A549 (cell line): Measurements from ENCODE around the gene CNTN5. TPM values are rescaled to one million over a fixed set of nuclear protein-coding genes. Genes with fewer than 3 reads are reported as not detected.

Experiments used
- ATAC-seq, 2 experiments: fragments of 200-7000 bp in 1 of 2; fragments of >200 bp in 1 of 2; cut with Nextera tagmentation in 1 of 2; cut with Tn5 transposase in 1 of 2; 3 replicates each; pipeline versions ENCODE4 v1.8.0 to v1.9.1; 2018 to 2020; ENCODE audit warnings: mild to moderate bottlenecking in 1 of 2, moderate library complexity in 1 of 2
- CTCF ChIA-PET: fragments of 300-600 bp; sonication (Branson Sonifier 250); formaldehyde crosslinking; extraction: SDS; loops from one replicate; lab custom pipeline; 2021; ENCODE audit warnings: antibody characterized with exemption, inconsistent platforms; lab: Yijun Ruan, JAX
- POLR2A ChIA-PET: fragments of 350-600 bp; formaldehyde crosslinking; extraction: SDS; loops from one replicate; lab custom pipeline; 2021; ENCODE audit warnings: antibody characterized with exemption, inconsistent platforms; lab: Yijun Ruan, JAX
- DNase-seq, 2 experiments: peaks; one replicate each; pipeline versions ENCODE4 v3.0.0 to v3.0.0-alpha.2; 2011 to 2016; ENCODE audit warnings: low read depth in 1 of 2, low spot score in 1 of 2
- FAIRE-seq: peaks from 2 replicates; lab custom pipeline; 2011; peaks lifted over from hg19 to GRCh38; lab: Jason Lieb, UNC
- H3K27ac ChIP-seq, 2 experiments: fragments of >200 bp; sonication (Bioruptor Twin); formaldehyde crosslinking; 3 replicates each; pipeline ENCODE4 v1.5.1; 2016 to 2017
- H3K4me1 ChIP-seq: fragments of >200 bp; sonication (Bioruptor Twin); formaldehyde crosslinking; 3 replicates; pipeline ENCODE4 v1.6.1; 2016
- H3K4me2 ChIP-seq: fragments of >200 bp; sonication (Bioruptor Twin); formaldehyde crosslinking; 3 replicates; pipeline ENCODE4 v1.6.1; 2016
- H3K4me3 ChIP-seq: fragments of >200 bp; sonication (Bioruptor Twin); formaldehyde crosslinking; 3 replicates; pipeline ENCODE4 v1.5.1; 2016
- H3K9me3 ChIP-seq: fragments of >200 bp; sonication (Bioruptor Twin); formaldehyde crosslinking; 3 replicates; pipeline ENCODE4 v1.6.1; 2016
- CBX8 ChIP-seq: fragments of 200-600 bp; sonication (generic); IDR thresholded peaks from 2 replicates; pipeline ENCODE4 v1.6.1; 2016
- ESRRA ChIP-seq: fragments of 150-350 bp; IDR thresholded peaks from 2 replicates; pipeline ENCODE4 v1.6.1; 2014; ENCODE audit warnings: mild to moderate bottlenecking, low read length, borderline replicate concordance
- FOSB ChIP-seq: fragments of 250-450 bp; sonication (Bioruptor Pico); IDR thresholded peaks from 2 replicates; pipeline ENCODE4 v1.5.0; 2020; ENCODE audit warnings: mild to moderate bottlenecking, moderate library complexity
- FOXS1 ChIP-seq: fragments of 250-450 bp; sonication (Bioruptor Pico); IDR thresholded peaks from 2 replicates; pipeline ENCODE4 v1.5.0; 2020; ENCODE audit warnings: mild to moderate bottlenecking, moderate library complexity
- HOXA7 ChIP-seq: fragments of 250-450 bp; sonication (Bioruptor Pico); IDR thresholded peaks from 2 replicates; pipeline ENCODE4 v1.5.0; 2020; ENCODE audit warnings: mild to moderate bottlenecking, moderate library complexity
- HOXB13 ChIP-seq: fragments of 250-450 bp; sonication (Bioruptor Pico); IDR thresholded peaks from 2 replicates; pipeline ENCODE4 v1.5.0; 2020; ENCODE audit warnings: low read depth, mild to moderate bottlenecking, moderate library complexity
- JUNB ChIP-seq: fragments of >200 bp; sonication (Bioruptor Twin); formaldehyde crosslinking; IDR thresholded peaks from 2 replicates; pipeline ENCODE4 v1.6.1; 2016
- KDM5A ChIP-seq: fragments of 200-600 bp; sonication (generic); IDR thresholded peaks from 2 replicates; pipeline ENCODE4 v1.6.1; 2016; ENCODE audit warnings: antibody characterized with exemption, mild to moderate bottlenecking
- MAFK ChIP-seq: fragments of 450-650 bp; IDR thresholded peaks from 2 replicates; pipeline ENCODE4 v1.6.1; 2014; ENCODE audit not compliant: partially characterized antibody
- MAZ ChIP-seq: fragments of 150-350 bp; IDR thresholded peaks from 2 replicates; pipeline ENCODE4 v1.6.1; 2014; ENCODE audit warnings: antibody characterized with exemption, low read depth, low read length, borderline replicate concordance
- NFE2L2 ChIP-seq: fragments of 150-350 bp; conservative IDR thresholded peaks from 2 replicates; pipeline ENCODE4 v1.6.1; 2014; ENCODE audit warnings: low read length
- NPAS2 ChIP-seq: fragments of 250-450 bp; sonication (Bioruptor Pico); IDR thresholded peaks from 2 replicates; pipeline ENCODE4 v1.8.0; 2022; ENCODE audit warnings: mild to moderate bottlenecking, moderate library complexity, borderline replicate concordance
- NR3C1 ChIP-seq: fragments of >200 bp; sonication (Bioruptor Twin); formaldehyde crosslinking; IDR thresholded peaks from 3 replicates; pipeline ENCODE4 v1.6.1; 2017
- PBX3 ChIP-seq: IDR thresholded peaks from 2 replicates; pipeline ENCODE4 v1.6.1; 2012
- REST ChIP-seq: fragments of 200-600 bp; sonication (generic); IDR thresholded peaks from 2 replicates; pipeline ENCODE4 v1.6.1; 2016; ENCODE audit warnings: antibody characterized with exemption, mild to moderate bottlenecking, moderate library complexity
- RFX5 ChIP-seq: fragments of 450-650 bp; IDR thresholded peaks from 2 replicates; pipeline ENCODE4 v1.7.1; 2014; ENCODE audit warnings: antibody characterized with exemption, mild to moderate bottlenecking, moderate library complexity
- RNF2 ChIP-seq: fragments of 200-600 bp; sonication (generic); IDR thresholded peaks from 2 replicates; pipeline ENCODE4 v1.6.1; 2016; ENCODE audit warnings: low read depth, mild to moderate bottlenecking, antibody characterized with exemption, moderate library complexity, borderline replicate concordance
- SMC3 ChIP-seq: fragments of >200 bp; sonication (Bioruptor Twin); formaldehyde crosslinking; IDR thresholded peaks from 3 replicates; pipeline ENCODE4 v1.6.1; 2018; ENCODE audit warnings: inconsistent platforms
- ZC3H11A ChIP-seq: fragments of 450-650 bp; IDR thresholded peaks from 2 replicates; pipeline ENCODE4 v1.6.1; 2014; ENCODE audit warnings: antibody characterized with exemption, mild to moderate bottlenecking
- ZFP36 ChIP-seq: fragments of 450-650 bp; IDR thresholded peaks from 2 replicates; pipeline ENCODE4 v1.6.1; 2014; ENCODE audit warnings: borderline replicate concordance; ENCODE audit not compliant: partially characterized antibody
- ZNF302 ChIP-seq: fragments of 250-450 bp; sonication (Bioruptor Pico); IDR thresholded peaks from 2 replicates; pipeline ENCODE4 v1.9.0; 2021; ENCODE audit warnings: inconsistent platforms, mild to moderate bottlenecking, moderate library complexity
- ZSCAN20 ChIP-seq: fragments of 250-450 bp; sonication (Bioruptor Pico); IDR thresholded peaks from 2 replicates; pipeline ENCODE4 v1.8.0; 2022; ENCODE audit warnings: mild to moderate bottlenecking, moderate library complexity
- WGBS: methylation state at CpG from one replicate; pipeline ENCODE4 v1.1.6; 2017; ENCODE audit errors: missing lambda C conversion rate; 5-methylcytosine and 5-hydroxymethylcytosine counted together
- polyA plus RNA-seq, 4 experiments: library from polyadenylated mRNA; depleted of rRNA in 3 of 4; stranded (reverse); fragments of >200 nt; fragmentation: RNase III in 1 of 4; extraction: RNeasy Plus Mini Kit Qiagen cat#74134 plus additional on column Dnase treatment in 1 of 4; gene quantifications; 2 replicates in 3 of 4; 3 replicates in 1 of 4; pipeline ENCODE4 v1.2.3, GENCODE V29; 2011 to 2017
- TF ChIP-seq, protein P1 (sequence below): fragments of >200 bp; sonication (Bioruptor Twin); formaldehyde crosslinking; IDR thresholded peaks from 3 replicates; pipeline ENCODE4 v1.6.1; 2016
- TF ChIP-seq, protein P2 (sequence below): IDR thresholded peaks from 2 replicates; pipeline ENCODE4 v1.6.1; 2012
- TF ChIP-seq, protein P3 (sequence below): fragments of >200 bp; sonication (Bioruptor Twin); formaldehyde crosslinking; IDR thresholded peaks from 3 replicates; pipeline ENCODE4 v1.5.1; 2016

The CNTN5 gene
- polyA plus RNA-seq, 2 of the 4 experiments (the other 2 are of a cell fraction): 0.08 TPM; not detected in 1

GRCh38 chr11:99988471-99988837 is 967.7 kb downstream of the CNTN5 start:
- no peaks in the 10 kb centered on the region for H3K9me3 ChIP-seq
- CTCF ChIA-PET: no interaction called here
- WGBS: 24% methylated on average over 2 of the region's 2 CpGs
- no peaks in the 10 kb centered on the region for H3K4me1 ChIP-seq
- no peak for DNase-seq
- no peak overlapping the region for H3K4me3 ChIP-seq
- TF ChIP-seq CBX8: no peak
- TF ChIP-seq SMC3: no peak
- TF ChIP-seq JUNB: no peak
- no peak for TF ChIP-seq RNF2
- no peak for TF ChIP-seq NFE2L2
- no peak for TF ChIP-seq ZFP36
- no peak for TF ChIP-seq HOXA7 (CRISPR knock-in tag)
- no peak for TF ChIP-seq HOXB13 (CRISPR knock-in tag)
- TF ChIP-seq ZNF302 (CRISPR knock-in tag): no peak
- TF ChIP-seq PBX3: no peak
- TF ChIP-seq, protein P1, sequence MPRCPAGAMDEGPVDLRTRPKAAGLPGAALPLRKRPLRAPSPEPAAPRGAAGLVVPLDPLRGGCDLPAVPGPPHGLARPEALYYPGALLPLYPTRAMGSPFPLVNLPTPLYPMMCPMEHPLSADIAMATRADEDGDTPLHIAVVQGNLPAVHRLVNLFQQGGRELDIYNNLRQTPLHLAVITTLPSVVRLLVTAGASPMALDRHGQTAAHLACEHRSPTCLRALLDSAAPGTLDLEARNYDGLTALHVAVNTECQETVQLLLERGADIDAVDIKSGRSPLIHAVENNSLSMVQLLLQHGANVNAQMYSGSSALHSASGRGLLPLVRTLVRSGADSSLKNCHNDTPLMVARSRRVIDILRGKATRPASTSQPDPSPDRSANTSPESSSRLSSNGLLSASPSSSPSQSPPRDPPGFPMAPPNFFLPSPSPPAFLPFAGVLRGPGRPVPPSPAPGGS: no peak
- TF ChIP-seq NR3C1: no peak
- no peak for TF ChIP-seq ZSCAN20 (CRISPR knock-in tag)
- TF ChIP-seq, all 56 proteins: peak for 0
- FAIRE-seq (no peak), ATAC-seq (no peak)
- POLR2A ChIA-PET: no interaction called here
- H3K27ac ChIP-seq: no peak overlapping the region
- peak overlapping the region; percentile 16; the same call in 1 of the 3 replicates for H3K4me2 ChIP-seq

GRCh38 chr11:100003985-100004384 is 983.2 kb downstream of the CNTN5 start:
- no peak for TF ChIP-seq ESRRA
- no peak for TF ChIP-seq RNF2
- TF ChIP-seq, protein P2, sequence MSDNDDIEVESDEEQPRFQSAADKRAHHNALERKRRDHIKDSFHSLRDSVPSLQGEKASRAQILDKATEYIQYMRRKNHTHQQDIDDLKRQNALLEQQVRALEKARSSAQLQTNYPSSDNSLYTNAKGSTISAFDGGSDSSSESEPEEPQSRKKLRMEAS: no peak
- no peak for TF ChIP-seq REST
- TF ChIP-seq JUNB: no peak
- Histone ChIP-seq H3K9me3 (no peaks in the 10 kb centered on the region), H3K4me3 (no peak overlapping the region), H3K4me1 (no peaks in the 10 kb centered on the region), H3K4me2 (no peak overlapping the region), H3K27ac (no peak overlapping the region)
- no peak for FAIRE-seq
- ChIA-PET CTCF (no interaction called here), POLR2A (no interaction called here)
- no peak for DNase-seq
- 61% methylated on average over 3 of the region's 3 CpGs for WGBS
- no peak for ATAC-seq

GRCh38 chr11:100004541-100004940 is 983.8 kb downstream of the CNTN5 start:
- Histone ChIP-seq H3K9me3 (no peaks in the 10 kb centered on the region), H3K27ac (no peak overlapping the region), H3K4me1 (no peaks in the 10 kb centered on the region), H3K4me2 (no peak overlapping the region), H3K4me3 (no peak overlapping the region)
- ATAC-seq (peak in 1 of 2 experiments; percentile 50; a peak in 1 of 6 replicates), DNase-seq (no peak), FAIRE-seq (no peak)
- ChIA-PET CTCF (no interaction called here), POLR2A (no interaction called here)
- TF ChIP-seq MAZ (no peak), CBX8 (no peak), FOXS1 (CRISPR knock-in tag) (no peak), NR3C1 (no peak), FOSB (CRISPR knock-in tag) (no peak), MAFK (no peak), HOXB13 (CRISPR knock-in tag) (no peak), SMC3 (no peak), ZFP36 (no peak), JUNB (no peak), RFX5 (no peak), ZC3H11A (no peak), KDM5A (no peak), RNF2 (no peak), NPAS2 (CRISPR knock-in tag) (no peak)
- TF ChIP-seq, protein P3, sequence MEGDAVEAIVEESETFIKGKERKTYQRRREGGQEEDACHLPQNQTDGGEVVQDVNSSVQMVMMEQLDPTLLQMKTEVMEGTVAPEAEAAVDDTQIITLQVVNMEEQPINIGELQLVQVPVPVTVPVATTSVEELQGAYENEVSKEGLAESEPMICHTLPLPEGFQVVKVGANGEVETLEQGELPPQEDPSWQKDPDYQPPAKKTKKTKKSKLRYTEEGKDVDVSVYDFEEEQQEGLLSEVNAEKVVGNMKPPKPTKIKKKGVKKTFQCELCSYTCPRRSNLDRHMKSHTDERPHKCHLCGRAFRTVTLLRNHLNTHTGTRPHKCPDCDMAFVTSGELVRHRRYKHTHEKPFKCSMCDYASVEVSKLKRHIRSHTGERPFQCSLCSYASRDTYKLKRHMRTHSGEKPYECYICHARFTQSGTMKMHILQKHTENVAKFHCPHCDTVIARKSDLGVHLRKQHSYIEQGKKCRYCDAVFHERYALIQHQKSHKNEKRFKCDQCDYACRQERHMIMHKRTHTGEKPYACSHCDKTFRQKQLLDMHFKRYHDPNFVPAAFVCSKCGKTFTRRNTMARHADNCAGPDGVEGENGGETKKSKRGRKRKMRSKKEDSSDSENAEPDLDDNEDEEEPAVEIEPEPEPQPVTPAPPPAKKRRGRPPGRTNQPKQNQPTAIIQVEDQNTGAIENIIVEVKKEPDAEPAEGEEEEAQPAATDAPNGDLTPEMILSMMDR: no peak
